Endodermal cell (in vitro differentiated cells): ENCODE results near the gene RNF150. TPM values are rescaled to one million over a fixed set of nuclear protein-coding genes. Genes with fewer than 3 reads are reported as not detected.

ENCODE experiments used
- DNase-seq: peaks from one replicate; pipeline ENCODE4 v3.0.0-alpha.2; 2017
- H3K27ac ChIP-seq: 2 replicates; pipeline ENCODE4 v1.5.1; 2013; ENCODE audit warnings: mild to moderate bottlenecking, low read depth, low read length, moderate library complexity
- H3K27me3 ChIP-seq: 2 replicates; pipeline ENCODE4 v1.6.1; 2013; ENCODE audit warnings: mild to moderate bottlenecking, low read length, moderate library complexity; ENCODE audit not compliant: insufficient read depth, control insufficient read depth, poor library complexity, severe bottlenecking
- H3K36me3 ChIP-seq: 2 replicates; pipeline ENCODE4 v1.7.0; 2013; ENCODE audit warnings: mild to moderate bottlenecking, low read length, moderate library complexity; ENCODE audit not compliant: control insufficient read depth, insufficient read depth
- H3K4me1 ChIP-seq: one replicate; pipeline ENCODE4 v1.7.0; 2013; ENCODE audit warnings: low read length; ENCODE audit not compliant: control insufficient read depth, insufficient read depth
- H3K4me3 ChIP-seq: 2 replicates; pipeline ENCODE4 v1.5.1; 2013; ENCODE audit warnings: mild to moderate bottlenecking, low read length, moderate library complexity
- H3K9ac ChIP-seq: 2 replicates; pipeline ENCODE4 v1.6.1; 2013; ENCODE audit warnings: mild to moderate bottlenecking, low read length, moderate library complexity; ENCODE audit not compliant: poor library complexity, severe bottlenecking; ENCODE audit errors: extremely low read depth
- H3K9me3 ChIP-seq: 2 replicates; pipeline ENCODE4 v1.6.1; 2013; ENCODE audit warnings: mild to moderate bottlenecking, low read length, moderate library complexity; ENCODE audit not compliant: control insufficient read depth
- H3K27ac Mint-ChIP-seq: 2 replicates; pipeline ENCODE4 v1.8.0; 2020; ENCODE audit warnings: mixed read lengths
- H3K27me3 Mint-ChIP-seq: 2 replicates; pipeline ENCODE4 v1.8.0; 2021; ENCODE audit warnings: mild to moderate bottlenecking, mixed read lengths; ENCODE audit not compliant: insufficient read depth
- H3K36me3 Mint-ChIP-seq: 2 replicates; pipeline ENCODE4 v1.8.0; 2020; ENCODE audit warnings: low read depth, mixed read lengths
- H3K4me1 Mint-ChIP-seq: 2 replicates; pipeline ENCODE4 v1.8.0; 2020; ENCODE audit warnings: mixed read lengths
- H3K4me3 Mint-ChIP-seq: 2 replicates; pipeline ENCODE4 v1.8.0; 2020; ENCODE audit warnings: mild to moderate bottlenecking, moderate library complexity, mixed read lengths
- H3K9me3 Mint-ChIP-seq: 2 replicates; pipeline ENCODE4 v1.8.0; 2020; ENCODE audit warnings: mild to moderate bottlenecking, mixed read lengths
- WGBS, 2 experiments: methylation state at CpG; one replicate each; pipeline versions ENCODE4 v1.1.5 to v1.1.7; 2013; ENCODE audit warnings: missing lambda C conversion rate in 2 of 2, mixed read lengths in 1 of 2; ENCODE audit not compliant: insufficient coverage in 1 of 2, insufficient read length in 1 of 2; 5-methylcytosine and 5-hydroxymethylcytosine counted together
- total RNA-seq, 2 donors: library from RNA; stranded (reverse); fragmentation: NEBNext Ultra II Directional in 1 of 2; extraction: Animal tissue kit (Norgen Biotek cat#: 25700) in 1 of 2; gene quantifications; 2 replicates in 1 of 2; 3 replicates in 1 of 2; pipeline ENCODE4 v1.2.1, GENCODE V29; 2021
- TF ChIP-seq, protein P1 (sequence below): fragments of 200-600 bp; sonication (generic); conservative IDR thresholded peaks from 2 replicates; pipeline ENCODE4 v1.5.0; 2021; ENCODE audit warnings: antibody characterized with exemption, mild to moderate bottlenecking

Gene RNF150
- total RNA-seq, 2 donors from 2014 or later: 8.2 to 10.4 TPM

- Histone ChIP-seq H3K9ac (no peak overlapping the region), H3K36me3 (no peaks in the 10 kb centered on the region), H3K4me1 (no peaks in the 10 kb centered on the region), H3K27ac (no peak overlapping the region), H3K27me3 (no peaks in the 10 kb centered on the region), H3K9me3 (peaks cover 4% of the 10 kb centered on the region), H3K4me3 (no peak overlapping the region)
- Mint-ChIP-seq H3K4me1 (no peaks in the 10 kb centered on the region), H3K36me3 (no peaks in the 10 kb centered on the region), H3K4me3 (no peak overlapping the region), H3K9me3 (peaks cover 6% of the 10 kb centered on the region), H3K27me3 (no peaks in the 10 kb centered on the region), H3K27ac (no peak overlapping the region)
- TF ChIP-seq, protein P1, sequence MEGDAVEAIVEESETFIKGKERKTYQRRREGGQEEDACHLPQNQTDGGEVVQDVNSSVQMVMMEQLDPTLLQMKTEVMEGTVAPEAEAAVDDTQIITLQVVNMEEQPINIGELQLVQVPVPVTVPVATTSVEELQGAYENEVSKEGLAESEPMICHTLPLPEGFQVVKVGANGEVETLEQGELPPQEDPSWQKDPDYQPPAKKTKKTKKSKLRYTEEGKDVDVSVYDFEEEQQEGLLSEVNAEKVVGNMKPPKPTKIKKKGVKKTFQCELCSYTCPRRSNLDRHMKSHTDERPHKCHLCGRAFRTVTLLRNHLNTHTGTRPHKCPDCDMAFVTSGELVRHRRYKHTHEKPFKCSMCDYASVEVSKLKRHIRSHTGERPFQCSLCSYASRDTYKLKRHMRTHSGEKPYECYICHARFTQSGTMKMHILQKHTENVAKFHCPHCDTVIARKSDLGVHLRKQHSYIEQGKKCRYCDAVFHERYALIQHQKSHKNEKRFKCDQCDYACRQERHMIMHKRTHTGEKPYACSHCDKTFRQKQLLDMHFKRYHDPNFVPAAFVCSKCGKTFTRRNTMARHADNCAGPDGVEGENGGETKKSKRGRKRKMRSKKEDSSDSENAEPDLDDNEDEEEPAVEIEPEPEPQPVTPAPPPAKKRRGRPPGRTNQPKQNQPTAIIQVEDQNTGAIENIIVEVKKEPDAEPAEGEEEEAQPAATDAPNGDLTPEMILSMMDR: no peak
- no peak for DNase-seq
- 42 to 58% methylated on average over 2 to 3 of the region's 3 CpGs for WGBS, 2 experiments
These were observed 119.4 kb downstream of the RNF150 start for GRCh38 chr4:141013899-141014298.

- Histone ChIP-seq H3K4me3 (no peak overlapping the region), H3K27ac (no peak overlapping the region), H3K36me3 (no peaks in the 10 kb centered on the region), H3K4me1 (no peaks in the 10 kb centered on the region), H3K9me3 (peaks cover 5% of the 10 kb centered on the region), H3K27me3 (no peaks in the 10 kb centered on the region), H3K9ac (no peak overlapping the region)
- H3K9me3 Mint-ChIP-seq: peaks cover 6% of the 10 kb centered on the region
- H3K4me3 Mint-ChIP-seq: no peak overlapping the region
- no peak for DNase-seq
- H3K27ac Mint-ChIP-seq: no peak overlapping the region
- no peaks in the 10 kb centered on the region for H3K27me3 Mint-ChIP-seq
- TF ChIP-seq, protein P1: no peak
- no peaks in the 10 kb centered on the region for H3K4me1 Mint-ChIP-seq
- no peaks in the 10 kb centered on the region for H3K36me3 Mint-ChIP-seq
- 86 to 100% methylated on average over 1 to 3 of the region's 3 CpGs for WGBS, 2 experiments
These were observed 121.4 kb downstream of the RNF150 start for GRCh38 chr4:141011901-141012315.

GRCh38 chr4:141009931-141010330 lies 123.3 kb downstream of the RNF150 start:
- Histone ChIP-seq H3K27ac (no peak overlapping the region), H3K27me3 (no peaks in the 10 kb centered on the region), H3K4me3 (no peak overlapping the region), H3K36me3 (no peaks in the 10 kb centered on the region), H3K9ac (no peak overlapping the region), H3K9me3 (peaks cover 5% of the 10 kb centered on the region), H3K4me1 (no peaks in the 10 kb centered on the region)
- H3K27me3 Mint-ChIP-seq: no peaks in the 10 kb centered on the region
- H3K4me3 Mint-ChIP-seq: no peak overlapping the region
- H3K4me1 Mint-ChIP-seq: no peaks in the 10 kb centered on the region
- TF ChIP-seq, protein P1: no peak
- no peak for DNase-seq
- peaks cover 6% of the 10 kb centered on the region for H3K9me3 Mint-ChIP-seq
- no peak overlapping the region for H3K27ac Mint-ChIP-seq
- no peaks in the 10 kb centered on the region for H3K36me3 Mint-ChIP-seq
